ENCODE measurements around the gene SEL1L. TPM values are rescaled to one million over a fixed set of nuclear protein-coding genes. Genes with fewer than 3 reads are reported as not detected.

SEL1L gene
- total and polyA plus RNA-seq, 3 donors from 2014 or later = 30.2 to 40.7 (median 40.0) TPM

DNA sequence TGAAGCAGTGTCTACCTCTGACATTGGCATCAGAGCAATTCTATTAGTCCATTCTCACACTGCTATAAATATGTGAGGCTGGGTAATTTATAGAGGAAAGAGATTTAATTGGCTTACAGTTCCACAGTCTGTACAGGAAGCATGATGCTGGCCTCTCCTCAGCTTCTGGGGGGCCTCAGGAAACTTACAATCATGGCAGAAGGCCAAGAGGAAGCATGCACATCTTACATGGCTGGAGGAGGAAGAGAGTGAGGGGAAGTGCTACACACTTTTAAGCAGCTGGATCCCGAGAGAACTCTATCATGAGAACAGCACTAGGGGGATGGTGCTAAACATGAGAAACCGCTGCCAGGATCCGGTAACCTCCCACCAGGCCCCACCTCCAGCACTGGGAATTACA is 25.7 kb upstream of the SEL1L start:
- TF ChIP-seq, protein P1, sequence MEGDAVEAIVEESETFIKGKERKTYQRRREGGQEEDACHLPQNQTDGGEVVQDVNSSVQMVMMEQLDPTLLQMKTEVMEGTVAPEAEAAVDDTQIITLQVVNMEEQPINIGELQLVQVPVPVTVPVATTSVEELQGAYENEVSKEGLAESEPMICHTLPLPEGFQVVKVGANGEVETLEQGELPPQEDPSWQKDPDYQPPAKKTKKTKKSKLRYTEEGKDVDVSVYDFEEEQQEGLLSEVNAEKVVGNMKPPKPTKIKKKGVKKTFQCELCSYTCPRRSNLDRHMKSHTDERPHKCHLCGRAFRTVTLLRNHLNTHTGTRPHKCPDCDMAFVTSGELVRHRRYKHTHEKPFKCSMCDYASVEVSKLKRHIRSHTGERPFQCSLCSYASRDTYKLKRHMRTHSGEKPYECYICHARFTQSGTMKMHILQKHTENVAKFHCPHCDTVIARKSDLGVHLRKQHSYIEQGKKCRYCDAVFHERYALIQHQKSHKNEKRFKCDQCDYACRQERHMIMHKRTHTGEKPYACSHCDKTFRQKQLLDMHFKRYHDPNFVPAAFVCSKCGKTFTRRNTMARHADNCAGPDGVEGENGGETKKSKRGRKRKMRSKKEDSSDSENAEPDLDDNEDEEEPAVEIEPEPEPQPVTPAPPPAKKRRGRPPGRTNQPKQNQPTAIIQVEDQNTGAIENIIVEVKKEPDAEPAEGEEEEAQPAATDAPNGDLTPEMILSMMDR (IDR thresholded peaks at IDR 0.05) = no peak
- TF ChIP-seq POLR2A (IDR thresholded peaks at IDR 0.05) = no peak
- WGBS, 2 donors = 70 to 76% methylated on average over 3 of the region's 3 CpGs
- Histone ChIP-seq H3K36me3 (ENCODE audit: low read depth, missing control alignments) (no peaks in the 10 kb centered on the region), H3K27me3 (no peaks in the 10 kb centered on the region), H3K4me1 (no peaks in the 10 kb centered on the region), H3K27ac (no peak overlapping the region), H3K4me3 (no peak overlapping the region), H3K9me3 (no peaks in the 10 kb centered on the region)
- DNase-seq = no peak
- intact Hi-C loops (cut with DNase I; ENCODE audit: low total_unique reads) = no loop called here

DNA sequence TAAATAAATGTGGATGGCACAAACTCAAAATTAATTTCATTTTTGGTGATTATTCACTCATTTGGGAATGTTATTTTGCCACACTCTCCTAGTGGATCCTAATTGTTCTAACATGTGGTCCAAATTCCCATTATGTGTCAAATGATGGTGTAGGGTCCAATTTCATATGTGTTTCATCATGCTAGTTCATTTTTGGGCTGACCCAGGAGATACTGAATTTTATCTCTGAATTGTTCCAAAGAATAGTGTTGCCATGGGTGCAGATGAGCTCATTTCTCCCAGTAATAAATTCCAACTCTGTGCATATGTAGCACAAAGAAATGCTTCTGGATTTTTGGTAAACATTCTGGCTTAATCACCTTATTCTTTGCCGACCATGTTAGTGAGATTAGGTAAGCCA is 23.5 kb upstream of the SEL1L start:
- intact Hi-C loops (cut with DNase I; ENCODE audit: low total_unique reads) = no loop called here
- DNase-seq = no peak
- TF ChIP-seq, protein P1 (IDR thresholded peaks at IDR 0.05) = no peak
- TF ChIP-seq POLR2A (IDR thresholded peaks at IDR 0.05) = no peak
- no peaks in the 10 kb centered on the region for H3K27me3 ChIP-seq
- H3K4me1 ChIP-seq = no peaks in the 10 kb centered on the region
- WGBS, 2 donors = 86 to 100% methylated on average over 1 of the region's 1 CpG
- no peak overlapping the region for H3K27ac ChIP-seq
- H3K36me3 ChIP-seq (ENCODE audit: low read depth, missing control alignments) = no peaks in the 10 kb centered on the region
- no peaks in the 10 kb centered on the region for H3K9me3 ChIP-seq
- H3K4me3 ChIP-seq = no peak overlapping the region

DNA sequence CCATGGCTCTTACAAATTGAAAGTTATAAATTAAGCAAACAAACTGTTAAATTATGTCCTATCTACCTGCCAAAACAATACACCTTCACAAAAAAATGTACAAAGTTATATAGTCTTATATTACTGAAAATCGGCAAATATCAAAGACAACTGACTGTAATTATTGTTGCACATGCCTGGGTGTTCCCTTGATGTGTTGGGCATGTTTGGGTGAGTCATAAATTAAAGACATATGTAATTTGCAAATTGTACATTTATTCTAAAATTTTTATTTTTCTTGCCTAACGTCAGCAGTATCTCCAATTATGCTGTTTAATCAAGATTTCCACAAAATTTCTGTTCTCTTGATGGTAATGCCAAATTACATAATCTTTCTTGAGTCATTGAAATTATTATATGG is 22.0 kb upstream of the SEL1L start:
- 76 to 87% methylated on average over 2 of the region's 2 CpGs for WGBS, 2 donors
- Histone ChIP-seq H3K4me3 (no peak overlapping the region), H3K27me3 (no peaks in the 10 kb centered on the region), H3K9me3 (no peaks in the 10 kb centered on the region), H3K4me1 (no peaks in the 10 kb centered on the region), H3K36me3 (ENCODE audit: low read depth, missing control alignments) (no peaks in the 10 kb centered on the region), H3K27ac (no peak overlapping the region)
- intact Hi-C loops (cut with DNase I; ENCODE audit: low total_unique reads) = no loop called here
- DNase-seq = no peak
- no peak for TF ChIP-seq POLR2A (IDR thresholded peaks at IDR 0.05)
- TF ChIP-seq, protein P1 (IDR thresholded peaks at IDR 0.05) = no peak

DNA sequence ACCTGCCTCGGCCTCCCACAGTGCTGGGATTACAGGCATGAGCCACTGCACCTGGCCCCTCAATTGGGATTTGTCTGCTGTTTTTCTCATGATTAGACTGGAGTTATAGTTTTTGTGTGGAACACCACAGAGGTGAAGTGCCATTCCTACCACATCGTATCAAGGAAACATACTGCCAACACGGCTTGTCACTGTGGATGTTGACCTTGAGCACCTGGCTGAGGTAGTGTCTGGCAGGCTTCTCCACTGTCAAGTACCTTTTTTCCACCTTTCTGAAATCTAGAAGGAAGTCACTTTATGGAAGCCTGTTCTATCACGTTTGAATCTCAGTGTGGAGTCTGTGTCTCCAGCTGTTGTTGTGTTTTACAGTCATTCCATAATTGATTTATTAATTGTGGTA is 21.4 kb upstream of the SEL1L start:
- 73 to 87% methylated on average over 4 of the region's 4 CpGs for WGBS, 2 donors
- Histone ChIP-seq H3K27ac (no peak overlapping the region), H3K4me1 (no peaks in the 10 kb centered on the region), H3K36me3 (ENCODE audit: low read depth, missing control alignments) (no peaks in the 10 kb centered on the region), H3K4me3 (no peak overlapping the region), H3K9me3 (no peaks in the 10 kb centered on the region), H3K27me3 (no peaks in the 10 kb centered on the region)
- intact Hi-C loops (cut with DNase I; ENCODE audit: low total_unique reads) = no loop called here
- TF ChIP-seq POLR2A (IDR thresholded peaks at IDR 0.05) = no peak
- TF ChIP-seq, protein P1 (IDR thresholded peaks at IDR 0.05) = no peak
- DNase-seq = no peak

DNA sequence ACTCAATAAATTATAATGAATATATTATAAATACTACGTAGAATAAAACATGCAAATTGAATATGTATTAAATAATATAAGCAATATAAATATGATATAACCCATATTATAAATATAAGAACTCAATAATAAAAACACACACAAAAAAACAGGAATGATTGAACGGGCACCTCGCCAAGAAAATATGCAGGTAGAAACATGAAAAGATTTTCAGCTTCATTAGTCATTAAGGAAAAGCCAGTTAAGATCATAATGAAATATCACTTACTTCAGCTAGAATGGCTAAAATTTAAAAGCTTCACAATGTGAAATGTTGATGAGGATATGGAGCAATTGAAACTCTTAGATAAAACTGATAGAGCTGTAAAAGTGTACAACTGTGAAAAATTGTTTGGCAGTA is 17.8 kb upstream of the SEL1L start:
- Histone ChIP-seq H3K9me3 (no peaks in the 10 kb centered on the region), H3K36me3 (ENCODE audit: low read depth, missing control alignments) (no peaks in the 10 kb centered on the region), H3K4me3 (no peak overlapping the region), H3K4me1 (no peaks in the 10 kb centered on the region), H3K27me3 (no peaks in the 10 kb centered on the region), H3K27ac (no peak overlapping the region)
- 92 to 94% methylated on average over 3 of the region's 3 CpGs for whole genome bisulfite sequencing, 2 donors
- intact Hi-C loops (cut with DNase I; ENCODE audit: low total_unique reads) = no loop called here
- TF ChIP-seq POLR2A (IDR thresholded peaks at IDR 0.05) = no peak
- TF ChIP-seq, protein P1 (IDR thresholded peaks at IDR 0.05) = no peak
- no peak for DNase-seq
